ENCODE results near the gene ADM2.
"Not testable (repeated sequence)": the region's sequence is repeated elsewhere in the genome, so short reads cannot be mapped to it uniquely, and the experiment has no call there.

ADM2 gene

DNA sequence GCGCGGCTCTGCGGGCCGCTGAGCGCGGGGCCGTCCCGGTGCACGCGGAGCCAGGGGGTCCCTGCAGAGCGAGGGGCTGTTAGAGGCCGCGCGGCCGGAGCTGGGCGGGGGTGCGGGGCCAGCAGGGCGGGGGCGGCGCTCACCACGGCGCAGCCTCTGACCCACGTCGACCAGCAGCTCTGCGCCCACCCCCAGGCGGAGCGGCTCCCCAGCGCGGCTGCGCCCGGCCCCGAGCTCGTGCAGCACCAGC is 44.4 kb downstream of the ADM2 start:
- no peak for DNase-seq (ENCODE audit: low read depth)

DNA sequence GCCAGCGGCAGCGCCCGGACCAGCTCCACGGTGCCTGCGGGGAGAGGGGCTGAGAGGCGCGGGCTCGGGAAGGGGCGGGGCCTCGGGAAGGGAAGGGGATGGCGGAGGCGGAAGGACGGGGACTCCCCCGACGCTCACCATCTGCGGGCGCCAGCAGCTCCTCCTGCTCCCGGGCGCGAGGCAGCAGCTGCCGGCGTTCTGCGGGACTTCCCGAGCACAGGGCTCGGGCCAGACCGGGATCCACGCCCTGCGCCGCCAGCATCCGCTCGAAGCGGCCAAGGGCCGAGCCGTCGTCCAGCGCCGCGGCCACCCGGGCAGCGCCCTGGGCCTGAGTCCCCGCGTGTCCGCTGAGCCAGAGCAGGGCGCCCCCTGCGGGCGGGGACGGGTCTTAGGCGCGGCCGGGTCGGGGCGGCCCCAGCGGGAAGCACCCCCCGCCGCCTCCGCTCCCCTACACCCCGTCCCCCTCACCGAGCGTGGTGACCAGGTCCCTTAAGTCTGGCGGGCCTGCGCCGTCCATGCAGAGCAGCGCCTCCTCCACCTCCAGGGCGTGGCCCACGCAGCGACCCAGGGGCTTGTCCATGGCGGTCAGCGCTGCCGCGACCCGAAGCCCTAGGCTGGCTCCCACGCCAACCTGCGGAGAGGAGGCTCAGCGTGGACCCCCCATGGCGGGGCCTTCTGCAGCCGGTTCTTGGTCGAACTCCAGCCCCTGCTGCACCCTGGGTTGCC is 44.9 kb downstream of the ADM2 start:
- peak; percentile 83 for DNase-seq (ENCODE audit: low read depth)

DNA sequence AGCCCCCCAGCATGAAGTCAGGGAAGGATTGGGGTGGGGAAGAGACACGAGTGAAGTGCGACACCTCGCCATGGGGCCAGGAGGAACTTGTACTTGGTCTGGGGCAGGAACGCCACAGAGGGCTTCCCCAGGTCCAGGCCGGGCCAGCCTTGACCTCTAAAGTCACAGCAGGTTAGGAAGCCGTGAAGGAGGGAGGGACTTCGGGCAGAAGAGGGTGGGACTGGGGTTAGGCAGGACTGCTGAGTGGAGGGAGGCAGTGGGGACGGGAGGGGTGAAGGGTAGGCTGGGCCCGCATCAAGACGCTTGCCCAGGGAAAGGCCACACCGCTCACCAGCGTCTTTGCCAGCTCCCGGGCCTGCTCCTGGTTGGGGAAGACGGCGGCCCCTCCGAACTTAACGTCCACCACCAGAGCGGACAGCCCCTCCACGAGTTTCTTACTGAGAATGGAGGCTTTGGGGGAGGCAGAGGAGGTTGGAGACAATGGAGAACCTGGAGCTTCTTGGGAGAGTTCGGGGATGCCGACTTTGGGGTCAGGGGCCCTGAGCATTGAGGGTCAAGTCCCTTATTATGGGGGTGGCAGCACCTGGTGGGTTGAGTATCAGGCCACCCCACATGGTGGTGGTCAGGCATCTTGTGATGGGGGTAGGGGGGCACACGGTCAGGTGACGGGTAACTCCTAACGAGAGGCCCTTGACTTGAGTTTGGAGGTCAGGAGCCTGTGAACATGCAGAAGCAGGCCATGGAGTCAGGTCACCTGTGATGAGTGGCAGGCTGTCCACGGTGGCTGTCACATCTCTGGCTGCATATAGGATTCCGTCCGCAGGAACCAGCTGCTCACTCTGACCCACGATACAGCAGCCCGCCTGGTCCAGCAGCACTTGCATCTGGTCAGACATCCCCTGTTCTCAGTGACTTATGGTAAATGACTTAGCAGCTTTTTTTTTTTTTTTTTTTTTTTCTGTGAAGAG is 45.8 kb downstream of the ADM2 start:
- no peak for DNase-seq (ENCODE audit: low read depth)

DNA sequence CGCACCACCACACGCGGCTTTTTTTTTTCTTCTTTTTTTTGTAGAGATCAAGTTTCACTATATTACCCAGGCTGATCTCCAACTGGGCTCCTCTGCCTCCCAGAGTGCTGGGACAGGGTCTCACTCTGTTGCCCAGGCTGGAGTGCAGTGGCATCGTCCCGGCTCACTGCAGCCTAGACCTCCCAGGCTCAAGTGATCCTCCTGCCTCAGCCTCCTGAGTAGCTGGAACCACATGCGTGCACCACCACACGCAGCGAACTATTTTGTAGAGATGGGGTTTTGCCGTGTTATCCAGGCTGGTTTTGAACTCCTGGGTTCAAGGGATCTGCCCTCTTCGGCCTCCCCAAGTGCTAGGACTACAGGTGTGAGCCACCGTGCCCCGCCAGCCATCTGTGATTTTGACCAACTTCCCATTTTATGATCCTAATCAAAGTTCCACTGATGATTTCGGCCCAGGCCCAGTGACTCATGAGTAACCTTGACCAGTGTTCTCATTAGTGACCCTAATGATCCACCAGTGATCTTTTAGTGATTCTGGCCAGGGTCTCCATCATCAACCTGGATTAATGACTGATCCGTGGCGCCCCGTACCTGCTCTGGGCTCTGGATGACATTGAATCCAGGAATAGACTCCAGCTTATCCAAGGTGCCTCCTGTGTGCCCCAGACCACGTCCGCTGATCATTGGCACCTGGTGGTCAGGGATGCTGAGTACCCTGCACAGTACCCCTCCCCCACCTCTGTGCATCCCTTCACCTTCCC is 46.8 kb downstream of the ADM2 start:
- no peak for DNase-seq (ENCODE audit: low read depth)

DNA sequence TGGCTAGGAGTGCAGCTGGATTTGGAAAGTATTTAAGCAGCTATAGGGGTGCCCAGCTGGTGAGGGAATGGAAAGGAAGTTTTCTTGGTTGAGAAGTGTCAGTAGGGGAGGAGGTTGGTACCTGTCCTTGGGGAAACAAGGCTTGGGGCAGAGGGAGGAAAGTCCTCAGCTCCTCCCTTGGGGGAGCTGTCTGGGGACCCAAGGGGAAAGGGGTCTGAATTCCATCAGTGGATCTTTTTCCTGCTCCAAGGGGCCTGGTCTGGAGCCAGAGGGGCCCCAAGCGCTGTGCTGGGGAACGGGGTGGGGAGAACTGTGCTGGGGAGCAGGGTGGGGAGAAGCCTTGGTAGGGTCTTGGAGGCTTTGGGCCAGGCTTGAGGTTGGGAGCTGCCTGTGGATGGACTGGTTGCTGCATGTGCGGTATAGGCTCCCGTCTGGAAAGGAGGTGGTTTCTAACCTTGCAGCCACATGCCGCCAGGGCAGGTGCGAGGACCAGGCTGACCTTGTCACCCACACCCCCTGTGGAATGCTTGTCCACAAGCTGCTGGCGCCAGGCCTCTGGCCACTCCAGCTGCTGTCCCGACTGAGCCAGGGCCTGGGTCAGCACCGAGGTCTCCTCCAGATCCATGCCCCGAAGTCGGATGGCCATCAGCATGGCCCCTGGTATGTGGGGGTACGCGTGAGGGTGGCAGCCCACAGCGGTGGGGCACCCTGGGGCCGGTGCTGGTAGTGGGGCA is 47.5 kb downstream of the ADM2 start:
- no peak for DNase-seq (ENCODE audit: low read depth)

DNA sequence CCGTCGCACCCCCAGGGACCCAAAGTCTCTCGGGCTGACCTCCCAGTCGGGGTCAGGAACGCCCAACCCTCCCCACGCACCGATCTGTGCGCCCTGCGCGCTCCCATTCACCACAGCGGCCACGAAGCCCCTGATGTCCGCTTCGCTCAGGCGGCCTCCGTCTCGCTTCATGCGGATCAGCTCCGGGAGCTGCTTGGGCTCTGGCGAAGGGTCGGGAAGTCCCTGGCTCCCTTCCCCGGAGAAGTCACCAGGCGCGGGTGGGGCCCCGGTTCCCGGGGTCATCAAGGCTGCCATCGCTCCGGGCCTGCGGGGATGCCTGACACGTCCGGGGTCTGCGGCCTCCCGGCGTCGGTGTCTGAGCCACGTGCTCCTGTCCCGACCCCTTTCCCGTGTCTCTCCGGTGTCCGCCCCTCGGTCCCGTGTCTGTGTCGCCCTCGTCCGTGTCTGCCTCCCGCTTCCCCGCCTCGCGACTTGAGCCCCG is 48.1 kb downstream of the ADM2 start:
- DNase-seq (ENCODE audit: low read depth), result no peak

DNA sequence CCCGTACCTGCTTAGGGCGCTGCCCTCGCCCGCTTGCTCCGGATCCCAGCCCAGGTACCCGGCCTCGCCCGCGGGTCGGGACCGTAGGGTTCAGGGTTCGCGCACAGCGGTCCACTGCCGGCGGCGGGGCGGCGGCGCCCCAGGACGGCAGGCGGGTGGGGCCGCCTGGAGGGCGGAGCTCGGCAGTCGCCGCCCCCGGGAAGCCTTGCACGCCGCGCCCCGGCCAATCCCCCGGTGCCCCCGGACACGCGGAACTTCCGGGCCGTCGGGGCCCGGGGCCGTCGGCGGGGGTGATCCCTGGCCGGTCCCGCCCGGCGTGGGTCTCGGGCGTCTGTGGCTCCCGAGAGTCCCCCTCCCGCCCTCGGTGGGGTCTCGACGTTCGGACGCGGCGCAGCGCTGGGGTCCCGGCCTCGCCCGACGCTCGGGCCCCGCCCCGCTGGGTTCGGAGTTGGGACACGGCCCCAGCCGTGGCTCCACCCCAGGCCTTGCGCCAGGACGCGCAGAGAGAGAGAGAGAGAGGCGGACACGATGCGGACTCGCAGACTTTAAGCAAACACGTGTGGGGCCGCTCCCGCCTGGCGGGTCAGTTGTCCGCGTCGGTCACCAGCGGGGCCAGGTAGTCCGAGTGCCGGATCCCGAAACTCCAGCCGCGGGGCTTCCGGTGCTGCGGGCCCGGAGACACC is 48.7 kb downstream of the ADM2 start, which contains the start of gene TYMP:
Gene TYMP, minus strand, starts transcription at position 116 of the 683 bp plus-strand sequence. CDS start 303 bp downstream, outside the sequence.
- peak; percentile 57 for DNase-seq (ENCODE audit: low read depth)

DNA sequence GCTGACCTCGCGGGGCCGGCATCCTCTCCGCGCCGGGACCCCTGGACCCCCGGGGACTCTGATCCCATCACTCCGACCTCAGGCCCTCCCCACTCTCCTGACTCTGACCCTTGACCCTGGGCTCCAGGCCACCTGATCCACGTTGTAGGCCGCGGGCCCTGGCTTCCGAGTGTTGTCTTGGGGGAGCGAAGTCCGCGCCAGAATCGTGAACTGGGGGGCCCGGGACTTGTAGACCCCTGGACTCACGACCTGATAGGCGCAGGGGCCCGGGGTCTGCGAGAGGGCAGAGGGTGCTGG is 49.2 kb downstream of the ADM2 start:
- no peak for DNase-seq (ENCODE audit: low read depth)

DNA sequence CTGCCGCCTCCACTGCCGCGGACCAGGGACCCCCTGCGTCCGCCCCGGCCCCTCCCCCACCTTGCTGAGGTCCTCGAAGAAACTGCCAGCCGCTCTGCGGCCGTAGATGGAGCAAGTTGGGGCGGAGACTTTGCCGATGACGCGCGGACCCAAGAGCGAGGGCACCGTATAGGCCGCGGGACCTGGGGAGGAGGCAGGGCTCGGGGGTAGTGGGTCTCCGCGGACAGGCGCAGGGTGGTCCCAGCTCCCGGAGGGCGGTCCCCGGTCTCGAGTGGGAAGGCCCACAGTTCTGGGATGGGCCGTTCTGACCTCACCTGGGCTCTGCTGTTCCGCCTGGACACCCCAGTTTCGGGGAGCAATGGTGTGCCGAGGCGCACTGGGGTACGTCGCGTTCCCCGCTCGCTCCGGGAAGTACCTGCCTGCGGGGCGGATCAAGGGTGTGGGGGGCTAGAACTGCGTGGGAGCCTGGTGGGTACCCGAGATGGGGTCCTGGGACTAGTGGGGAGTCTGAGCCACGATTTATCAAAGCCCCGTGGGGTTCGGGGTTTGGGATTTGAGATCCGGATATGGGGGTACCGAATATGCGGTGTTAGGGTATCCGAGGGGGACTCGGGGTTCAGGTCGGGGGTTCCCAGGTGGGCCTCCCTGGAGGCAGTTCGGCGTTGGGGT is 49.7 kb downstream of the ADM2 start:
- DNase-seq (ENCODE audit: low read depth), result peak; percentile 70

DNA sequence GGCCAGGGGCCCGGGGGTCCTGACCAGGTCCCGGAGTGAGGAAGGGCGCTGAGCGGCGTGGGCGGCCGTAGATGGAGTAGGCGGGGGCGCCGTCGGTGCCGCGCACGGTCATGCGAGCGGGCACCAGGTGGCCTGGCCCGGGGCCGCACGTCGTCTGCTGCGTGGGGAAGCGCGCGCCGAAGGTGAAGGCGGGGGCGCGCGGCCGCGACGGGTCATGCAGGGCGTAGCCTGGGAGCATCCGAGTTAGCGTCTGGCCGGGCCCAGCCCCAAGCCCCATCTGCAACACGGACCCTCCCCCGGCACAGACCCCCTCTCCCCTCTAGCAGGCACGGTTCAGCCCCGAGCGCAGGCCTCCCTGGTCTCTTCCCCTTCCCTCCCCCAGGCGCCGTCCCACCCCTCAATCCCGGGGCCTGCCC is 50.2 kb downstream of the ADM2 start:
- peak; percentile 49 for DNase-seq (ENCODE audit: low read depth)

DNA sequence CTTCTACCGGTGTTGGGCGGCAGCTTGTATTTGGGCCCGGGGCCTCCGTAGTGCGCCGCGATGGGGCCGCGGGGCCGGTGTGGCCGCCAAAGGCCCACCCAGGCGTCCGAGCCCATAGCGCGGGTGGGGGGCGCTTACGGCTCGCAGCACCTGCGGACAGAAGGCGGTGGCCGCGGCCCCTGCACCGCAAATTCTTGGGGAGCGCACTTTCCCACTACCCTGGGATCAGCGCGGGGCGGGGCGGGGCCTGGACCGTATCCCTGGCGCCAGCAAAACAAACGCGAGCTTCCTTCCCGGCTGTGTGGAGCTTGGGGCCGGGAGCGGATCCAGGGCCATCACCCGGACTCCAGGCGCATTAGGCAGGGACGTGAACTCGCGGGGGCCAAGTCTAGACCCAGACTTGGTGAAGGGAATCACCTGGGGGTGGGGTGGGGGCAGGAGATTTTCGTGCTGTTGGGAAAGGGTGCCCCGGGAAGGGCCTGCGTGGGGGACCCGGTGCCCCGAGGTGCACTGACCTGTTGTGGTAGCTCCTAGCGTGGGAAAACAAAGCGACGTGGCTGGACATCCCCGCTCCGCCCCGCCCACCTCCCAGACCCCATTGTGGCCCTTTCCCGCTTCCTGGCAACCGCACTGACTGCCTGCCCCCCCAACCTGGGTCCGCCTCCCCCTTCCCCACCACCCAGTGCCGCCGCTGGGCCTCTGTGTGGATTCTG is 50.8 kb downstream of the ADM2 start:
- DNase-seq (ENCODE audit: low read depth), result no peak

DNA sequence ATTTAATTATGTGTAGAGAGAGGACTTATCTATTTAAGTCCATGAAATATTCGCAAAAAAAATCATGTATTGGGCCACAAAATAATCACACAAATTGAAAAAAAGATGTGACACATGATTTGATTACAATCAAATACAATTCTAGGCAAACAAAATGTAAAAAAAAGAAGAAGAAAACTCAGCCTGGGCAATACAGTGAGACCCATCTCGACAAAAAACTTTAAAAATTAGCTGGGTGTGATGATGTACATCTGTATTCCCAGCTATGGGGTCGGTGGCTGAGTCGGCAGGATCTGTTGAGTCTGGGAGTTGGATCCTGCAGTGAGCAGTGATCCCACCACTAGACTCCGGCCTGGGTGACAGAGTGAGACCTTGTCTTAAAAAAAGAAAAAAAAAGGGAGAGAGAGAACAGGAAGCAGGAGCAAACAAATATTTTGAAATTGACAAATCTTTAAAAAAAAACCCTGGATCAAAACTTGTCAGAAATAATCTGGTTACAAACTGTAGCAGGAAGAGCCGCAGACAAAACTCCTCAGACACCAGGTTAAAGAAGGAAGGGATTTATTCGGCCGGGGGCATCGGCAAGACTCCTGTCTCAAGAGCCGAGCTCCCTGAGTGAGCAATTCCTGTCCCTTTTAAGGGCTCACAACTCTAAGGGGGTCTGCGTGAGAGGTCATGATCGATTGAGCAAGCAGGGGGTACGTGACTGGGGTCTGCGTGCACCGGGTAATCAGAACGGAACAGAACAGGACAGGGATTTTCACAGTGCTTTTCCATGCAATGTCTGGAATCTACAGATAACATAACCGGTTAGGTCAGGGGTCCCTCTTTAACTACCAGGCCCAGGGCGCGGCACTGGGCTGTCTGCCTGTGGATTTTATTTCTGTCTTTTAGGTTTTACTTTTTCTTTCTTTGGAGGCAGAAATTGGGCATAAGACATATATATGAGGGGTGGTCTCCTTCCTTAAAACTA is 51.8 kb downstream of the ADM2 start:
- no peak for DNase-seq (ENCODE audit: low read depth)

DNA sequence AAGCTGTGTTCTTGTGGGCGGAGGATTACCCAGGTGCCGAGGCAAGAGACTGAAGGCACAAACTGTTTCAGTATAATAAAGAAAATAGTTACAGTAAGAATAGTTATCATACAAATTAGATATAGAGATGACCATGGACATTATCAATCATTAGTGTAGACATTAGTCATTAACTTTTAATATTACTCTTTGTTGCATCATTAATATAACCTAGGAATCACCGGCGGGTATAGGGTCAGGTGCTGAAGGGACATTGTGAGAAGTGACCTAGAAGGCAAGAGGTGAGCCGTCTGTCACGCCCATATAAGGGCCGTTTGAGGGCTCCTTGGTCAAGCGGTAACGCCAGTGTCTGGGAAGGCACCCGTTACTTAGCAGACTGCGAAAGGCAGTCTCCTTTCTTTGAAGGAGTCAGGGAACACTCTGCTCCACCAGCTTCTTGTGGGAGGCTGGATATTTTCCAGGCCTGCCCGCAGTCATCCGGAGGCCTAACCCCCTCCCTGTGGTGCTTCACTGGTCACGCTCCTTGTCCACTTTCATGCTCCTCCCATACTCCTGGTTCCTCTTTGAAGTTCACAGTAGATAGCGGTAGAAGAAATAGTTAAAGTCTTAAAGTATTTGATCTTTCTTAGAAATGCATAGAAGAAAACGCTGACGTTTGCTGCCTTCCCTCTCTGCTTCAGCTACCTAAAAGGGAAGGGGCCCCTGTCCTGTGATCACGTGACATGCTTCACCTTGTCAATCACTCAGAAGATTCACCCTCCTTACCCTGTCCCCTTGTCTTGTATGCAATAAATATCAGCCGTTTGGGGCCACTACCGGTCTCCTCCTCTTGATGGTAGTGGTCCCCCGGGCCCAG is 52.7 kb downstream of the ADM2 start:
- not testable (repeated sequence) for DNase-seq (ENCODE audit: low read depth)

DNA sequence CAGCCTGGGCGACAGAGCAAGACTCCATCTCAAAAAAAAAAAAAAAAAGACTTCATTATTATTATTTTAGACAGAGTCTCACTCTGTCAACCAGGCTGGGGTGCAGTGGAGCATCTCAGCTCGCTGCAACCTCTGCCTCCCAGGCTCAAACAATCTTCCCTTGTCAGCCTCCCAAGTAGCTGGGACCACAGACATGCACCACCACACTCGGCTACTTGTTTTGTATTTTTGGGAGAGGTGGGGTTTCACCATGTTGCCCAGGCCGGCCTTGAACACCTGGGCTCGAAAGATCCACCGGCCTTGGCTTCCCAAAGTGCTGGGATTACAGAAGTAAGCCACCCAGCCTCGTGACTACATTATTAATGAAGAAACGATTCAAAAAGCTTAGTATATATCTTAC is 53.8 kb downstream of the ADM2 start:
- no peak for DNase-seq (ENCODE audit: low read depth)
